HG02938 (cell line): Measurements from ENCODE around the gene LBX1.

ENCODE experiments used
- ATAC-seq: cut with Tn5 transposase; IDR thresholded peaks from one replicate; pipeline ENCODE4 v1.9.1; 2021; ENCODE audit warnings: mild to moderate bottlenecking, moderate library complexity; ENCODE audit not compliant: unreplicated experiment

The LBX1 gene

GRCh38 chr10:101244321-101245050 lies 15.2 kb upstream of the LBX1 start:
- ATAC-seq: no peak

GRCh38 chr10:101241840-101242707 lies 12.8 kb upstream of the LBX1 start:
- no peak for ATAC-seq

- no peak for ATAC-seq
Observed at GRCh38 chr10:101238732-101239105, 9.5 kb upstream of the LBX1 start.

GRCh38 chr10:101237982-101238731 lies 8.9 kb upstream of the LBX1 start:
- ATAC-seq: no peak

GRCh38 chr10:101237081-101237981 lies 8.1 kb upstream of the LBX1 start:
- no peak for ATAC-seq

- no peak for ATAC-seq
Observed at GRCh38 chr10:101236376-101237080, 7.3 kb upstream of the LBX1 start.

GRCh38 chr10:101235766-101236165 lies 6.5 kb upstream of the LBX1 start:
- ATAC-seq: no peak

- ATAC-seq: no peak
Observed at GRCh38 chr10:101234333-101234732, 5.1 kb upstream of the LBX1 start.

GRCh38 chr10:101233863-101234262 lies 4.6 kb upstream of the LBX1 start:
- no peak for ATAC-seq

- no peak for ATAC-seq
Observed at GRCh38 chr10:101233443-101233842, 4.2 kb upstream of the LBX1 start.

GRCh38 chr10:101231912-101232689 lies 2.8 kb upstream of the LBX1 start:
- no peak for ATAC-seq

GRCh38 chr10:101231092-101231491 lies 1.8 kb upstream of the LBX1 start:
- no peak for ATAC-seq

GRCh38 chr10:101230183-101230917 lies 1.1 kb upstream of the LBX1 start:
- ATAC-seq: no peak

GRCh38 chr10:101228966-101229265 lies 347 bp downstream of the LBX1 start:
- ATAC-seq: no peak

GRCh38 chr10:101228153-101228965 lies 904 bp downstream of the LBX1 start:
- no peak for ATAC-seq

GRCh38 chr10:101227429-101228152 lies 1.7 kb downstream of the LBX1 start:
- no peak for ATAC-seq
